ENCODE results near the gene NMBR.
"Not testable (repeated sequence)": the region's sequence is repeated elsewhere in the genome, so short reads cannot be mapped to it uniquely, and the experiment has no call there.

The NMBR gene

GRCh38 chr6:142051404-142051803, 95.5 kb downstream of the NMBR start:
- Histone ChIP-seq H3K9me3 (replicated peaks in 1 of 11) (peaks cover 0 to 21% (median 9%) of the 10 kb centered on the region in 11 experiments; a peak in 13 of 22 replicates), H3K27ac (no peak overlapping the region), H3K4me3 (no peak overlapping the region), H4K20me1 (no peaks in the 10 kb centered on the region), H3K4me2 (no peak overlapping the region), H3K4me1 (no peaks in the 10 kb centered on the region), H3K27me3 (no peaks in the 10 kb centered on the region), H3K36me3 (no peaks in the 10 kb centered on the region), H3K9ac (no peak overlapping the region)
- TF ChIP-seq Cebpa-rat (IDR thresholded peaks at IDR 0.05) = no peak

DNA sequence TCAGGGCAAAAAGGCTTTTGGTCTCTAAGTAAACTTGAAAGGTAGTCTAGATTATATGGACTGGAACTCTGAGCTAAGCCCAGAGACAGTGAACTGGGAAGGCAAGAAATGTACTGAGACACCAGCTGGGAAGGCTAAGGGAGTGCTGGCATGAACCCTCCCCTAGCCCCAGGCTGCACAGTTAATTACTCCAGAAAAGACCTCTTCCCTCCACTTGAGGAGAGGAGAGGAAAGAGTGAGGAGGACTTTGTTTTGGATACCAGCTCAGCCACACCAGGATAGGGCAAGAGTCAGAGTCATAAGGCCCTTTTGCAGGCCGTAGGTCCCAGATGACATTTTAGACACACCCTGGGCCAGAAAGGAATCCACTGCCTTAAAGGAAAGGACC, 98.3 kb downstream of the NMBR start:
- Histone ChIP-seq H3K4me2 (no peak overlapping the region), H3K9ac (no peak overlapping the region), H3K4me3 (no peak overlapping the region), H3K36me3 (no peaks in the 10 kb centered on the region), H3K9me3 (replicated peaks in 1 of 11) (peaks cover 0 to 21% (median 9%) of the 10 kb centered on the region in 11 experiments; a peak in 13 of 22 replicates), H3K4me1 (no peaks in the 10 kb centered on the region), H3K27me3 (no peaks in the 10 kb centered on the region), H4K20me1 (no peaks in the 10 kb centered on the region), H3K27ac (no peak overlapping the region)
- TF ChIP-seq Cebpa-rat (IDR thresholded peaks at IDR 0.05) = no peak

DNA sequence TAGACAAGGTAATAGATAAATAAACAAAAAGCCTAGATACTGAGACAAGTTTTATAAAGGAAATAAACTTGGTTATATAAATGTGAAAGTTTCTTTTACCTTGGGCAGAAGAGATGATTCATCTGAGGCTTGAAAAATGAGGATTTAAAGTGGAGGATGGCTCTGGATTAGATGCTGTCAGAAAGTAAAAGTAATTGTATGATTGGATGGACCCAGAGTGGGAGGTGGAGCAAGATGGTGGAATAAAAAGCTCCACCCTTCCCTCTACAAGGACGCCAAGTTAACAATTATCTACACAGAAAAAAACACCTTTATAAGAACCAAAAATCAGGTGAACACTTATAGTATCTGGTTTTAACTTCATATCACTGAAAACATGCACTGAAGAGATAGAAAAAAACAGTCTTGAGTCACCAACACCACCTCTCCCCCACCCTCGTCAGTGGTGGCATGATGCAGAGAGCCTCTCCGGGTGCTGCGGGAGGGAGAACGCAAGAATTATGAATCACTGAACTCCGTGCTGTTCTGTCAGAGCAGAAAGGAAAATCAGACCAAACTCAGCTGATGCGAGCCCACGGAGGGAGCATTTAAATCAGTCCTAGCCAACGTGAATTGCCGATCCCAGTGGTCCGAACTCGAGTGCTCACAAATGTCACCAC, 98.9 kb downstream of the NMBR start:
- Histone ChIP-seq H3K9ac (no peak overlapping the region), H3K36me3 (no peaks in the 10 kb centered on the region), H4K20me1 (no peaks in the 10 kb centered on the region), H3K4me1 (no peaks in the 10 kb centered on the region), H3K9me3 (replicated peaks in 1 of 11) (peaks cover 0 to 21% (median 9%) of the 10 kb centered on the region in 11 experiments; a peak in 13 of 22 replicates), H3K4me2 (no peak overlapping the region), H3K27me3 (no peaks in the 10 kb centered on the region), H3K27ac (no peak overlapping the region), H3K4me3 (no peak overlapping the region)
- TF ChIP-seq Cebpa-rat (IDR thresholded peaks at IDR 0.05) = no peak

GRCh38 chr6:142045380-142046278, 101.3 kb downstream of the NMBR start:
- Histone ChIP-seq H3K27me3 (no peaks in the 10 kb centered on the region), H4K20me1 (no peaks in the 10 kb centered on the region), H3K4me3 (no peak overlapping the region), H3K36me3 (no peaks in the 10 kb centered on the region), H3K4me2 (no peak overlapping the region), H3K27ac (no peak overlapping the region), H3K9me3 (replicated peaks in 1 of 11) (peaks cover 0 to 4% (median 0%) of the 10 kb centered on the region in 11 experiments; a peak in 1 of 22 replicates), H3K4me1 (no peaks in the 10 kb centered on the region), H3K9ac (no peak overlapping the region)
- TF ChIP-seq Cebpa-rat (IDR thresholded peaks at IDR 0.05) = no peak

GRCh38 chr6:142035890-142036289, 111.0 kb downstream of the NMBR start:
- no peaks in the 10 kb centered on the region for H3K4me1 ChIP-seq
- H4K20me1 ChIP-seq = no peaks in the 10 kb centered on the region
- peaks cover 0 to 10% (median 0%) of the 10 kb centered on the region in 11 experiments; a peak in 4 of 22 replicates for H3K9me3 ChIP-seq (replicated peaks in 1 of 11)
- no peak overlapping the region for H3K4me3 ChIP-seq
- no peak overlapping the region for H3K4me2 ChIP-seq
- H3K27me3 ChIP-seq = no peaks in the 10 kb centered on the region
- H3K36me3 ChIP-seq = no peaks in the 10 kb centered on the region
- no peak for TF ChIP-seq Cebpa-rat (IDR thresholded peaks at IDR 0.05)
- no peak overlapping the region for H3K9ac ChIP-seq
- no peak overlapping the region for H3K27ac ChIP-seq

GRCh38 chr6:142031035-142031434, 115.9 kb downstream of the NMBR start:
- H3K27me3 ChIP-seq = no peaks in the 10 kb centered on the region
- peaks cover 0 to 8% (median 0%) of the 10 kb centered on the region in 11 experiments; a peak in 4 of 22 replicates for H3K9me3 ChIP-seq (replicated peaks in 1 of 11)
- H4K20me1 ChIP-seq = no peaks in the 10 kb centered on the region
- no peak overlapping the region for H3K4me3 ChIP-seq
- H3K27ac ChIP-seq = no peak overlapping the region
- H3K4me2 ChIP-seq = no peak overlapping the region
- no peak overlapping the region for H3K9ac ChIP-seq
- H3K36me3 ChIP-seq = no peaks in the 10 kb centered on the region
- no peaks in the 10 kb centered on the region for H3K4me1 ChIP-seq
- TF ChIP-seq Cebpa-rat (IDR thresholded peaks at IDR 0.05) = no peak

DNA sequence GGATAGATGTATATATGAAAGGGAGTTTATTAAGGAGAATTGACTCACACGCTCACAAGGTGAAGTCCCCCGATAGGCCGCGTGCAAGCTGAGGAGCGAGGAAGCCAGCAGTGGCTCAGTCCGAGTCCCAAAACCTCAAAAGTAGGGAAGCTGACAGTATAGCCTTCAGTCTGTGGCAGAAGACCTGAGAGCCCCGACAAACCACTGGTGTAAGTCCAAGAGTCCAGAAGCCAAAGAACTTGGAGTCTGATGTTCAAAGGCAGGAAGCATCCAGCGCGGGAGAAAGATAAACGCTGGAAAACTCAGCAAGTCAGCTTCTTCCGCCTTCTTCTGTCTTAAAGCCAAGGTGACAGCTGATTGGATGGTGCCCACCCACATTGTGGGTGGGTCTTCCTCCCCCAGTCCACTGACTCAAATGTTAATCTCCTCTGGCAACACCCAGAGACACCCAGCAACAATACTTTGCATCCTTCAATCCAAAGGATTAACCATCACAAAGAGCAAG, 116.8 kb downstream of the NMBR start:
- H3K27ac ChIP-seq = no peak overlapping the region
- no peaks in the 10 kb centered on the region for H3K4me1 ChIP-seq
- H3K36me3 ChIP-seq = no peaks in the 10 kb centered on the region
- no peak overlapping the region for H3K4me2 ChIP-seq
- H4K20me1 ChIP-seq = no peaks in the 10 kb centered on the region
- no peak overlapping the region for H3K4me3 ChIP-seq
- no peaks in the 10 kb centered on the region for H3K27me3 ChIP-seq
- no peak for TF ChIP-seq Cebpa-rat (IDR thresholded peaks at IDR 0.05)
- H3K9ac ChIP-seq = no peak overlapping the region
- peaks cover 0 to 4% (median 0%) of the 10 kb centered on the region in 11 experiments; a peak in 1 of 22 replicates for H3K9me3 ChIP-seq (replicated peaks in 1 of 11)

- no peaks in the 10 kb centered on the region for H4K20me1 ChIP-seq
- no peaks in the 10 kb centered on the region for H3K36me3 ChIP-seq
- H3K9me3 ChIP-seq (replicated peaks in 1 of 11) = peaks cover 0 to 4% (median 0%) of the 10 kb centered on the region in 11 experiments; a peak in 1 of 22 replicates
- TF ChIP-seq Cebpa-rat (IDR thresholded peaks at IDR 0.05) = no peak
- no peak overlapping the region for H3K9ac ChIP-seq
- no peak overlapping the region for H3K27ac ChIP-seq
- H3K4me3 ChIP-seq = no peak overlapping the region
- no peaks in the 10 kb centered on the region for H3K27me3 ChIP-seq
- H3K4me1 ChIP-seq = no peaks in the 10 kb centered on the region
- no peak overlapping the region for H3K4me2 ChIP-seq
Observed at GRCh38 chr6:142028527-142028926, 118.4 kb downstream of the NMBR start.

GRCh38 chr6:142027804-142028203, 119.1 kb downstream of the NMBR start:
- not testable (repeated sequence) for H3K36me3 ChIP-seq; H3K27me3 ChIP-seq; H3K27ac ChIP-seq; H3K4me2 ChIP-seq; H3K4me3 ChIP-seq; H3K9ac ChIP-seq; H3K4me1 ChIP-seq; H4K20me1 ChIP-seq; H3K9me3 ChIP-seq (replicated peaks in 1 of 11)

Measured in BLaER1 treated with 17β-estradiol and CSF1 and Interleukin-3, amounts not matched to agents 10 nM and 100 nM (cell line).